ENCODE data around the gene SPON2.
A peak's percentile ranks its signal among the peaks of the same experiment; 100 is the strongest.

Gene SPON2

GRCh38 chr4:1208266-1208961, 36.0 kb upstream of the SPON2 start:
- no peak for DNase-seq

- DNase-seq: no peak
These were observed 35.4 kb upstream of the SPON2 start for GRCh38 chr4:1207603-1208265.

- DNase-seq: no peak
These were observed 34.7 kb upstream of the SPON2 start for GRCh38 chr4:1207157-1207470.

- DNase-seq: no peak
These were observed 34.1 kb upstream of the SPON2 start for GRCh38 chr4:1206299-1207156.

- DNase-seq: no peak
These were observed 33.4 kb upstream of the SPON2 start for GRCh38 chr4:1205586-1206298.

- DNase-seq: no peak
These were observed 32.6 kb upstream of the SPON2 start for GRCh38 chr4:1204828-1205585.

- no peak for DNase-seq
These were observed 32.0 kb upstream of the SPON2 start for GRCh38 chr4:1204286-1204827.

GRCh38 chr4:1203026-1203616, 30.7 kb upstream of the SPON2 start:
- no peak for DNase-seq

GRCh38 chr4:1202526-1203011, 30.2 kb upstream of the SPON2 start:
- DNase-seq: no peak

- no peak for DNase-seq
These were observed 29.6 kb upstream of the SPON2 start for GRCh38 chr4:1201851-1202525.

- peak; percentile 72 for DNase-seq
These were observed 28.1 kb upstream of the SPON2 start for GRCh38 chr4:1200425-1201035.

GRCh38 chr4:1199556-1200331, 27.4 kb upstream of the SPON2 start:
- no peak for DNase-seq

GRCh38 chr4:1198098-1198844, 25.9 kb upstream of the SPON2 start:
- no peak for DNase-seq

- DNase-seq: no peak
These were observed 24.2 kb upstream of the SPON2 start for GRCh38 chr4:1196421-1197183.

- no peak for DNase-seq
These were observed 23.6 kb upstream of the SPON2 start for GRCh38 chr4:1195891-1196401.

- DNase-seq: no peak
These were observed 22.8 kb upstream of the SPON2 start for GRCh38 chr4:1195109-1195671.

Data from NCI-H226 (cell line).